ENCODE measurements around the gene FNDC1. TPM values are rescaled to one million over a fixed set of nuclear protein-coding genes. Genes with fewer than 3 reads are reported as not detected.

The FNDC1 gene
- total and polyA plus RNA-seq, 2 of the 13 experiments (the other 11 are each of a cell fraction or from before 2014, with no cell fraction given), result not detected

- in situ Hi-C loops (cut with HindIII; ENCODE audit: extremely low pct_ligation_motif_present, low pct_unique_long_range_greater_than_20kb), result no loop called here
- no peaks in the 10 kb centered on the region for H3K9me3 ChIP-seq (ENCODE audit: low read length)
- no TSS peak for BruUV-seq (replicated peaks)
- peaks cover 10% of the 10 kb centered on the region for H3K4me1 ChIP-seq (ENCODE audit: insufficient read depth, low read length)
- DNase-seq (ENCODE audit: low spot score) (no peak), ATAC-seq (no peak), FAIRE-seq (no peak)
- ChIA-PET POLR2A (no interaction called here), CTCF (ENCODE audit: low intra/inter-chr PET ratio, low total read pairs) (no interaction called here)
- no peaks in the 10 kb centered on the region for H3K36me3 ChIP-seq (replicated peaks in 1 of 2; ENCODE audit: control insufficient read depth in 1 of 2, insufficient read depth in 2 of 2, low read length in 2 of 2)
- no peak for TF ChIP-seq SNAPC5 (CRISPR knock-in tag; IDR thresholded peaks at IDR 0.05; ENCODE audit: borderline replicate concordance)
- no peak for TF ChIP-seq ARNT2 (CRISPR knock-in tag; IDR thresholded peaks at IDR 0.05; ENCODE audit: low read depth)
- TF ChIP-seq ZNF660 (CRISPR knock-in tag; IDR thresholded peaks at IDR 0.05; ENCODE audit: borderline replicate concordance, low read depth), result no peak
- TF ChIP-seq ZBTB40 (IDR thresholded peaks at IDR 0.05), result no peak
- no peak for TF ChIP-seq ZBTB40 (CRISPR knock-in tag; IDR thresholded peaks at IDR 0.05)
- no peak for TF ChIP-seq ZNF737 (CRISPR knock-in tag; IDR thresholded peaks at IDR 0.05; ENCODE audit: borderline replicate concordance)
- no peak for TF ChIP-seq ZZZ3 (CRISPR knock-in tag; IDR thresholded peaks at IDR 0.05; ENCODE audit: borderline replicate concordance)
- no peak for TF ChIP-seq NCOA5 (CRISPR knock-in tag; IDR thresholded peaks at IDR 0.05)
- TF ChIP-seq ZNF354B (CRISPR knock-in tag; IDR thresholded peaks at IDR 0.05), result no peak
- TF ChIP-seq ZSCAN25 (CRISPR knock-in tag; IDR thresholded peaks at IDR 0.05), result no peak
- H4K20me1 ChIP-seq (ENCODE audit: insufficient read depth, low read length), result no peaks in the 10 kb centered on the region
- no peak overlapping the region for H3K4me3 ChIP-seq (replicated peaks in 1 of 3; ENCODE audit: insufficient read depth in 1 of 3, low read depth in 2 of 3, low read length in 3 of 3)
- no peak overlapping the region for H3K4me2 ChIP-seq (ENCODE audit: low read depth, low read length)
- no peak overlapping the region for H3K9ac ChIP-seq (ENCODE audit: insufficient read depth, low read depth, low read length)
- H3K79me2 ChIP-seq (ENCODE audit: insufficient read depth, low read length), result no peaks in the 10 kb centered on the region
- no peak overlapping the region for H3K27ac ChIP-seq (ENCODE audit: extremely low read length, insufficient read depth, low read length)
- WGBS (ENCODE audit: low lambda C conversion rate), result 0% methylated on average over 1 of the region's 1 CpG
- no peaks in the 10 kb centered on the region; a peak in 1 of 5 replicates for H3K27me3 ChIP-seq (ENCODE audit: control insufficient read depth in 1 of 2, insufficient read depth in 2 of 2, low read length in 2 of 2)
- no peak overlapping the region for H2AFZ ChIP-seq (ENCODE audit: low read length)
- intact Hi-C loops (cut with micrococcal nuclease; ENCODE audit: unreplicated experiment), result no loop called here
Measured at GRCh38 chr6:159309723-159310122, 140.5 kb downstream of the FNDC1 start.
